Activated CD8-positive, alpha-beta T cell treated with anti-CD3 and anti-CD28 coated beads for 36 hours (primary cell): ENCODE data around the gene SREBF2. TPM values are rescaled to one million over a fixed set of nuclear protein-coding genes. Genes with fewer than 3 reads are reported as not detected.

Source experiments
- ATAC-seq: fragments of 200-7000 bp; cut with Tn5 transposase; one replicate; pipeline ENCODE4 v1.10.0; 2021; ENCODE audit warnings: mild to moderate bottlenecking, moderate library complexity
- CTCF ChIA-PET: fragments of 350-600 bp; sonication (Branson Sonifier 250); formaldehyde crosslinking; loops from one replicate; lab custom pipeline; 2021; ENCODE audit warnings: antibody characterized with exemption; lab: Charles Lee
- POLR2A ChIA-PET: fragments of 350-600 bp; sonication (Branson Sonifier 250); formaldehyde crosslinking; loops from one replicate; lab custom pipeline; 2021; ENCODE audit warnings: antibody characterized with exemption; lab: Charles Lee
- DNase-seq: peaks from one replicate; pipeline ENCODE4 v3.0.0-alpha.2; 2020
- H3K27ac Mint-ChIP-seq: one replicate; pipeline ENCODE4 v1.8.0; 2021; ENCODE audit warnings: mild to moderate bottlenecking, mixed read lengths
- H3K27me3 Mint-ChIP-seq: one replicate; pipeline ENCODE4 v1.8.0; 2021; ENCODE audit warnings: mixed read lengths
- H3K36me3 Mint-ChIP-seq: one replicate; pipeline ENCODE4 v1.8.0; 2021; ENCODE audit warnings: low read depth, mixed read lengths
- H3K4me1 Mint-ChIP-seq: one replicate; pipeline ENCODE4 v1.8.0; 2021; ENCODE audit warnings: low read depth, mixed read lengths
- H3K4me3 Mint-ChIP-seq: one replicate; pipeline ENCODE4 v1.8.0; 2021; ENCODE audit warnings: mild to moderate bottlenecking, moderate library complexity, mixed read lengths
- H3K9me3 Mint-ChIP-seq: one replicate; pipeline ENCODE4 v1.8.0; 2021; ENCODE audit warnings: mixed read lengths
- intact Hi-C: fragments of 100-400 bp; cut with micrococcal nuclease; formaldehyde crosslinking; loops from one replicate; pipeline ENCODE4 v1.10.0; 2022
- total RNA-seq, 2 experiments: library from RNA; stranded (reverse); gene quantifications; one replicate each; pipeline ENCODE4 v1.2.3, GENCODE V29; 2021
- TF ChIP-seq, protein P1 (sequence below): fragments of 200-600 bp; IDR thresholded peaks from one replicate; pipeline ENCODE4 v1.8.0; 2022; ENCODE audit warnings: antibody characterized with exemption, mild to moderate bottlenecking

The SREBF2 gene
- total RNA-seq, 2 experiments from 2014 or later = 87.1 to 92.9 TPM

DNA sequence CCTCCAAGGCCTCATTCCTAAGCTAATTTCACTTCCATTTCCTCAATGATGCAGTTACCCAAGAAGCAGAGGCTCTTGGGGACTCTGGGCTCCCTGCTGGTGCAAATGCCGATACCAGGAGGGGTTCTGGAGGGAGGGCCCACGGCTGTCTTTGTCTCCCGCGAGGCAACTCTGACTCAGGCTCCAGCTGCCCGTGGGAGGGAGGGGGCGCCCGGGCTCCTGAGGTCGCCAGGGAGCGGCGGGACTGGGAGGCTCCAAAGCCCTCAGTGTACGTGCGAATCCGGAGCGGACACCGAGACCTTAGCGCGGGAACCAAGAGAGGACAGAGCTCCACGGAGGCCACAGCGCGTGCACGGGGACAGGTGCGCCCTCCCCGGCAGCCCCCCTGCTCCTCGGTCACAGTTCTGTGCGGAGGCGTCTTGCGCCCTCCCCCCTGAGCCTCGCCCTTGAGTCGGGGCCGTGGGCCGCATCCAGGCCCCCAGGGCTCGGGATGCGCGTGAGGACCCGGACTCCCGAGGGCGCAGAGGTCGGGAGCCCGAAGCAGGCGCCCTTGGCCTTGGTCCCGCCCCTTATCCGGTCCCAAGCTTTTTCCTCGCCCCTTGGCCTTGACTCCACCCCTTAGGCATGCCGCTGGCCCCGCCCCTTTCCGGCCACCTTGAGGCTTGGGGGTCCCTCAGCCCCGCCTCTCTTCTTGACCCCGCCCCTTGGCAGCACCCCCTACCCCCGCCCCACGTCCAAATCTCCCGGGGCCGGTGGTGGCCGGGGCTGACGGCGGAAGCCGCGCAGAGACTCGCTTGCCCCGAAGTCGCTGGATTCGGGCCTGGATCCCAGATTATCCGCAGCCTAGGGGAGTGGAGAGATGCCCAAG, 86.7 kb downstream of the SREBF2 start:
- TF ChIP-seq, protein P1, sequence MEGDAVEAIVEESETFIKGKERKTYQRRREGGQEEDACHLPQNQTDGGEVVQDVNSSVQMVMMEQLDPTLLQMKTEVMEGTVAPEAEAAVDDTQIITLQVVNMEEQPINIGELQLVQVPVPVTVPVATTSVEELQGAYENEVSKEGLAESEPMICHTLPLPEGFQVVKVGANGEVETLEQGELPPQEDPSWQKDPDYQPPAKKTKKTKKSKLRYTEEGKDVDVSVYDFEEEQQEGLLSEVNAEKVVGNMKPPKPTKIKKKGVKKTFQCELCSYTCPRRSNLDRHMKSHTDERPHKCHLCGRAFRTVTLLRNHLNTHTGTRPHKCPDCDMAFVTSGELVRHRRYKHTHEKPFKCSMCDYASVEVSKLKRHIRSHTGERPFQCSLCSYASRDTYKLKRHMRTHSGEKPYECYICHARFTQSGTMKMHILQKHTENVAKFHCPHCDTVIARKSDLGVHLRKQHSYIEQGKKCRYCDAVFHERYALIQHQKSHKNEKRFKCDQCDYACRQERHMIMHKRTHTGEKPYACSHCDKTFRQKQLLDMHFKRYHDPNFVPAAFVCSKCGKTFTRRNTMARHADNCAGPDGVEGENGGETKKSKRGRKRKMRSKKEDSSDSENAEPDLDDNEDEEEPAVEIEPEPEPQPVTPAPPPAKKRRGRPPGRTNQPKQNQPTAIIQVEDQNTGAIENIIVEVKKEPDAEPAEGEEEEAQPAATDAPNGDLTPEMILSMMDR = no peak
- intact Hi-C loops = no loop called here
- peak; percentile 68 for DNase-seq
- peaks cover 14% of the 10 kb centered on the region for H3K4me1 Mint-ChIP-seq
- POLR2A ChIA-PET = interaction anchor here (0.8 to 11.9 kb wide), 5 partner anchors 11 to 119 kb away, joined by 3 to 134 read pairs (median 5); partner anchors contain the start of gene CCDC134
- CTCF ChIA-PET = interaction anchor here (0.9 to 1.0 kb wide), 3 partner anchors 21 to 223 kb away, joined by 3 to 5 read pairs (median 3); no protein-coding TSS in a partner anchor
- no peaks in the 10 kb centered on the region for H3K9me3 Mint-ChIP-seq
- no peaks in the 10 kb centered on the region for H3K36me3 Mint-ChIP-seq
- H3K27me3 Mint-ChIP-seq = peaks cover 21% of the 10 kb centered on the region
- H3K4me3 Mint-ChIP-seq = peak overlapping the region; percentile 52
- peak; percentile 45 for ATAC-seq
- peak overlapping the region; percentile 64 for H3K27ac Mint-ChIP-seq

DNA sequence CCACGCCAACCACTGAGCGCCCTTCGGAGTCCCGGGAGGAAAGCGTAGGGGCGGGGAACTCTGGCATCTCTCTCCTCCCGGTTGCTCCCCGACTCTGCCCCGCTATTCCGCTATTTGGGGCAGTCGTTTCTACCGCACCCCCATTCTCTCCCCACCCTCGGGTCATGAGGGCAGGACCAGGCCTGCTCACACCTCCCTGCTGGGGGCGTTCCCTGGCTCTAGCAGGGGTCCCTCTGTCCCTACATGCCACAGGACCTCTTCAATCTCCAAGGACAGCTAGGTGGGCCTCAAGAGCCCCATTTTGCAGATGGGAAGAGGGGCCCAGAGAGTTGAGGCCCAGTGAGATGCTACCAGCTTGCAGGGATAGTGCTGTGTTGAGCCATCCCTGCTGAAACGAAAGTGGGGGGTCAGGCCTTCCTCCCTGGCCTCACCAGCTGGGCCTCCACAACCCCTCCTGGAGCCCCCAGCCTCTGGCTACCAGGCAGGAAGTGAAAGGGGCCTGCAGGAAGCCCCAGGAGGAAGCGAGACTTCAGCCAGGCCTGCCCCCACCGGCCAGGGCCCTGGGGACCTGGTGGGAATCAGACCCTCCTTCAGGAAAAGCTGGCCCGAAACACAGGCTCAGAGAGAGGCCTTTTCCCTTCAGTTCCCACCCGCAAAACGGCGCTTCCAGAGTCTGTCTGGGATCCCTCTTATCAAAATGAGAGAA, 87.5 kb downstream of the SREBF2 start:
- Mint-ChIP-seq H3K4me1 (peaks cover 17% of the 10 kb centered on the region), H3K27me3 (peaks cover 19% of the 10 kb centered on the region), H3K4me3 (no peak overlapping the region), H3K27ac (no peak overlapping the region), H3K36me3 (no peaks in the 10 kb centered on the region), H3K9me3 (no peaks in the 10 kb centered on the region)
- no peak for DNase-seq
- no peak for ATAC-seq
- intact Hi-C loops = no loop called here
- ChIA-PET POLR2A (interaction anchor here (1.0 to 11.9 kb wide), 2 partner anchors 17 to 98 kb away, joined by 3 to 134 read pairs; no protein-coding TSS in a partner anchor), CTCF (no interaction called here)
- TF ChIP-seq, protein P1 = no peak

GRCh38 chr22:41922328-41922727, 89.4 kb downstream of the SREBF2 start:
- ChIA-PET CTCF (interaction anchor here (1.4 kb wide), 1 partner anchor 19 kb away, joined by 7 read pairs; no protein-coding TSS in a partner anchor), POLR2A (interaction anchor here (11.9 kb wide), 1 partner anchor 15 kb away, joined by 134 read pairs; no protein-coding TSS in a partner anchor)
- peaks cover 3% of the 10 kb centered on the region for H3K27me3 Mint-ChIP-seq
- H3K9me3 Mint-ChIP-seq = no peaks in the 10 kb centered on the region
- no peaks in the 10 kb centered on the region for H3K36me3 Mint-ChIP-seq
- TF ChIP-seq, protein P1 = no peak
- DNase-seq (no peak), ATAC-seq (no peak)
- H3K4me3 Mint-ChIP-seq = no peak overlapping the region
- intact Hi-C loops = no loop called here
- peaks cover 23% of the 10 kb centered on the region for H3K4me1 Mint-ChIP-seq
- H3K27ac Mint-ChIP-seq = no peak overlapping the region

DNA sequence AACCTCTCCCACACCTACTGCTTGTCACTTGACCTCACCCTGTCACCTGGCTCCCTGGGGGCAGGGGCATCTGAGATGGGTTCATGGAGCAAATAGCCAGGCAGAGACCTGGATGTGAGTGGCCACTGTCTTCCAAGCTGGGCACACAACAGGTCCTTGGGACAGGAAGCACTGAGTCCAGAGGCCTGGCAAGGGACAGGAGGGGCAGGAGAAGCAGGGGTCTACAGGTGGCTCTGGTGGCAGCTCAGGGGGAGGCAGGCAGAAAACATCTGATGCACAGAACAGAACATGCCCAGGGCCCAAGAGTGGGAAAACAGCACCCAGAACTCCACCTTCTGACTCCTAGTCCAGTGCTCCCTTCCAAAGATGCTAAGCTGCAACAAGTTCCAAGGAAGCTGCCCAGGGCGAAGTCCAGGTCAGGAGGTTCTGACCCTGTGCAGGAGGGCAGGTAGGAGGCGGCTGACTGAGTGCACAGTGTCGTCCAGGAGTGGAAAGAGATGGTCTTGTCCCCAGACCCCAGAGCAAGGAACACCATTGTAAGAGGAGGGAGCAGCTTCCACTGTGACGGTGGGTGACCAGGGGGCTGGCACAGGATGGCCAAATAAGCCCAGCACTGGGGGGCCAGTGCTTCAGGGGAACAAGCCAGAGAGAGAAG, 90.2 kb downstream of the SREBF2 start:
- H3K4me3 Mint-ChIP-seq = no peak overlapping the region
- peaks cover 25% of the 10 kb centered on the region for H3K4me1 Mint-ChIP-seq
- H3K27ac Mint-ChIP-seq = no peak overlapping the region
- H3K9me3 Mint-ChIP-seq = no peaks in the 10 kb centered on the region
- intact Hi-C loops = no loop called here
- POLR2A ChIA-PET = interaction anchor here (0.9 to 11.9 kb wide), 4 partner anchors 10 to 60 kb away, joined by 3 to 134 read pairs (median 4); no protein-coding TSS in a partner anchor
- ATAC-seq (no peak), DNase-seq (no peak)
- TF ChIP-seq, protein P1 = no peak
- CTCF ChIA-PET = interaction anchor here (1.4 kb wide), 1 partner anchor 18 kb away, joined by 7 read pairs; no protein-coding TSS in a partner anchor
- H3K27me3 Mint-ChIP-seq = peaks cover 2% of the 10 kb centered on the region
- H3K36me3 Mint-ChIP-seq = no peaks in the 10 kb centered on the region
